ENCODE measurements around the gene ARL13B. TPM values are rescaled to one million over a fixed set of nuclear protein-coding genes. Genes with fewer than 3 reads are reported as not detected.
"Not testable (repeated sequence)": the region's sequence is repeated elsewhere in the genome, so short reads cannot be mapped to it uniquely, and the experiment has no call there.

ARL13B gene
- total and polyA plus RNA-seq, 2 of the 13 experiments (the other 11 are each of a cell fraction or from before 2014, with no cell fraction given): 2.2 to 9.6 TPM

DNA sequence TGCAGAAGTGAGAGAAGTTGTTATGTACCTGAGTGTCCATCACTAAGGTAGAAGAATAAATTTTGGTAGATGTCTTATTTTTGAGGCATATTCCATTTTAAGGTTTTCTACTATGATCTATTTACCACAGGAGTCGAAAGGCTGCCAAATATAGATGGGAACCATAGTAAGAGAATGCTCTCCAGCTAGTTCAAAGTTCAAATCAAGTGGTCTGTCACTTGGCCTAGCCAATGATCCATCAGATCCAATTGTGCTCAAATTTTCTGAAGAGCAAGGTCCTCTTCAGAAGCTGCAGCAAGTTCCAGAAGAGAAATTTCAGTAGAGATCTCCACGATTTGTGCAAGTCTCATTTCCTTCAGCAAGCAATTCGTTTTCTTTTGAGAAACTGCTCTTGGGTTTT lies 17.2 kb upstream of the ARL13B start (continued):
- TF ChIP-seq NFRKB (IDR thresholded peaks at IDR 0.05) (no peak), TEAD3 (CRISPR knock-in tag; optimal IDR thresholded peaks at IDR 0.05; ENCODE audit: borderline replicate concordance) (no peak)

DNA sequence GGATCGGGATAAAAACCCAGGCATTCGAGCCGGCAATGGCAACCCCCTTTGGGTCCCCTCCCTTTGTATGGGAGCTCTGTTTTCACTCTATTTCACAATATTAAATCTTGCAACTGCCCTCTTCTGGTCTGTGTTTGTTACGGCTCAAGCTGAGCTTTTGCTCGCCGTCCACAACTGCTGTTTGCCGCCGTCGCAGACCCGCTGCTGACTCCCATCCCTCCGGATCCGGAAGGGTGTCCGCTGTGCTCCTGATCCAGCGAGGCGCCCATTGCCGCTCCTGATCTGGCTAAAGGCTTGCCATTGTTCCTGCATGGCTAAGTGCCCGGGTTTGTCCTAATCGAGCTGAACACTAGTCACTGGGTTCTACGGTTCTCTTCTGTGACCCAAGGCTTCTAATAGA lies 14.8 kb upstream of the ARL13B start:
- DNase-seq (ENCODE audit: low spot score); H2AFZ ChIP-seq (ENCODE audit: low read length); H3K4me3 ChIP-seq (replicated peaks in 1 of 3; ENCODE audit: insufficient read depth in 1 of 3, low read depth in 2 of 3, low read length in 3 of 3); H3K9me3 ChIP-seq (ENCODE audit: low read length); H4K20me1 ChIP-seq (ENCODE audit: insufficient read depth, low read length); H3K36me3 ChIP-seq (replicated peaks in 1 of 2; ENCODE audit: control insufficient read depth in 1 of 2, insufficient read depth in 2 of 2, low read length in 2 of 2); H3K27me3 ChIP-seq (ENCODE audit: control insufficient read depth in 1 of 2, insufficient read depth in 2 of 2, low read length in 2 of 2); CTCF ChIA-PET (ENCODE audit: low intra/inter-chr PET ratio, low total read pairs); H3K9ac ChIP-seq (ENCODE audit: insufficient read depth, low read depth, low read length); H3K27ac ChIP-seq (ENCODE audit: extremely low read length, insufficient read depth, low read length); H3K79me2 ChIP-seq (ENCODE audit: insufficient read depth, low read length); in situ Hi-C loops (cut with HindIII; ENCODE audit: extremely low pct_ligation_motif_present, low pct_unique_long_range_greater_than_20kb); H3K4me2 ChIP-seq (ENCODE audit: low read depth, low read length); BruUV-seq (replicated peaks); FAIRE-seq; intact Hi-C loops (cut with micrococcal nuclease; ENCODE audit: unreplicated experiment); ATAC-seq: not testable (repeated sequence)
- WGBS (ENCODE audit: low lambda C conversion rate): 98% methylated on average over 17 of the region's 19 CpGs
- H3K4me1 ChIP-seq (ENCODE audit: insufficient read depth, low read length): peaks cover 27% of the 10 kb centered on the region
- POLR2A ChIA-PET: interaction anchor here (1.1 to 1.8 kb wide), 3 partner anchors 8 to 98 kb away, joined by 3 to 8 read pairs (median 5); partner anchors contain the start of genes DHFR2, NSUN3 and PROS1
- TF ChIP-seq ZBTB33 (CRISPR knock-in tag; IDR thresholded peaks at IDR 0.05): peak; percentile 39; the same call in 1 of the 2 replicates

DNA sequence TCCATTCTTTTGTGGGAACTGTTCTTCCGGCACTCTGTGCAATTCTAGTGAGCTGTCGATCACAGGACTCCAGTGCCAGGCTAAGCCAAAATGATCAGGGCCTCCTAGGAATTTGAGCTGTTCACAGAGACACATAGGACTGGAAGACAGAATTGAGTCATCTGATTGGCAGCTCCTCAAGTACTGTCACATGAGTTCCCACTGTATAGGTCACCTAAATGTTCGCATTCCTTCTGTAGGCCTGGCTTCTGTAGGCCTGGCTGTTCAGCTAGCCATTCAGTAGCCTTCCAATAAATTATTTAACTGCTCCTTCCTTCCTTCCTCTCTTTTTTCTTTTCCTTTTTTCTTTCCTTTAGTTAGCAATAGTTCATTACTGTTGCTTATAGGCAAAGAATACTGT lies 10.5 kb upstream of the ARL13B start:
- FAIRE-seq (no peak), DNase-seq (ENCODE audit: low spot score) (no peak), ATAC-seq (no peak)
- WGBS (ENCODE audit: low lambda C conversion rate): 82% methylated on average over 3 of the region's 3 CpGs
- peaks cover 14% of the 10 kb centered on the region for H3K4me1 ChIP-seq (ENCODE audit: insufficient read depth, low read length)
- ChIA-PET POLR2A (no interaction called here), CTCF (ENCODE audit: low intra/inter-chr PET ratio, low total read pairs) (no interaction called here)
- intact Hi-C loops (cut with micrococcal nuclease; ENCODE audit: unreplicated experiment) (no loop called here), in situ Hi-C loops (cut with HindIII; ENCODE audit: extremely low pct_ligation_motif_present, low pct_unique_long_range_greater_than_20kb) (no loop called here)
- peaks cover 7% of the 10 kb centered on the region for H3K79me2 ChIP-seq (ENCODE audit: insufficient read depth, low read length)
- no peak overlapping the region for H3K4me3 ChIP-seq (replicated peaks in 1 of 3; ENCODE audit: insufficient read depth in 1 of 3, low read depth in 2 of 3, low read length in 3 of 3)
- H3K36me3 ChIP-seq (replicated peaks in 1 of 2; ENCODE audit: control insufficient read depth in 1 of 2, insufficient read depth in 2 of 2, low read length in 2 of 2): 0 out of 5 replicates have a peak, but pooled peaks cover 0 to 4% of the 10 kb centered on the region in 2 experiments
- BruUV-seq (replicated peaks): no TSS peak
- no peak overlapping the region for H2AFZ ChIP-seq (ENCODE audit: low read length)
- H3K4me2 ChIP-seq (ENCODE audit: low read depth, low read length): no peak overlapping the region
- no peak overlapping the region for H3K9ac ChIP-seq (ENCODE audit: insufficient read depth, low read depth, low read length)
- no peaks in the 10 kb centered on the region; a peak in 1 of 5 replicates for H3K27me3 ChIP-seq (ENCODE audit: control insufficient read depth in 1 of 2, insufficient read depth in 2 of 2, low read length in 2 of 2)
- no peak overlapping the region for H3K27ac ChIP-seq (ENCODE audit: extremely low read length, insufficient read depth, low read length)
- H4K20me1 ChIP-seq (ENCODE audit: insufficient read depth, low read length): no peaks in the 10 kb centered on the region
- H3K9me3 ChIP-seq (ENCODE audit: low read length): no peaks in the 10 kb centered on the region
- TF ChIP-seq ARNT (IDR thresholded peaks at IDR 0.05): no peak
- no peak for TF ChIP-seq AFF4 (CRISPR knock-in tag; IDR thresholded peaks at IDR 0.05)
- no peak for TF ChIP-seq ZBTB8A (CRISPR knock-in tag; IDR thresholded peaks at IDR 0.05; ENCODE audit: borderline replicate concordance, low read depth)
- TF ChIP-seq FOXA3 (CRISPR knock-in tag; IDR thresholded peaks at IDR 0.05): no peak
- no peak for TF ChIP-seq ZNF264 (CRISPR knock-in tag; IDR thresholded peaks at IDR 0.05)
- TF ChIP-seq GMEB2 (CRISPR knock-in tag; IDR thresholded peaks at IDR 0.05; ENCODE audit: low read depth): no peak
- TF ChIP-seq ZNF558 (CRISPR knock-in tag; IDR thresholded peaks at IDR 0.05; ENCODE audit: borderline replicate concordance): no peak
